ENCODE results near the gene SMCR8.

SMCR8 gene

GRCh38 chr17:18318771-18319450, 3.8 kb downstream of the SMCR8 start:
- no peak for TF ChIP-seq CTCF (IDR thresholded peaks at IDR 0.05; ENCODE audit: control extremely low read depth, extremely low read depth, low read depth, missing control alignments)
- POLR2A ChIA-PET: interaction anchor here (1.3 kb wide), 1 partner anchor 135 kb away, joined by 3 read pairs; the partner anchor contains the start of gene ALKBH5
- no peak for DNase-seq (ENCODE audit: extremely low spot score)
- CTCF ChIA-PET: interaction anchor here (1.4 kb wide), 1 partner anchor 9 kb away, joined by 4 read pairs; no protein-coding TSS in a partner anchor

- ChIA-PET CTCF (interaction anchor here (1.2 to 2.2 kb wide), 7 partner anchors 8 to 44 kb away, joined by 3 to 10 read pairs (median 5); partner anchors contain the start of gene SHMT1), POLR2A (no interaction called here)
- DNase-seq (ENCODE audit: extremely low spot score): no peak
- peak; percentile 11 for TF ChIP-seq CTCF (IDR thresholded peaks at IDR 0.05; ENCODE audit: control extremely low read depth, extremely low read depth, low read depth, missing control alignments)
These were observed 4.6 kb downstream of the SMCR8 start for GRCh38 chr17:18319604-18320256.

DNA sequence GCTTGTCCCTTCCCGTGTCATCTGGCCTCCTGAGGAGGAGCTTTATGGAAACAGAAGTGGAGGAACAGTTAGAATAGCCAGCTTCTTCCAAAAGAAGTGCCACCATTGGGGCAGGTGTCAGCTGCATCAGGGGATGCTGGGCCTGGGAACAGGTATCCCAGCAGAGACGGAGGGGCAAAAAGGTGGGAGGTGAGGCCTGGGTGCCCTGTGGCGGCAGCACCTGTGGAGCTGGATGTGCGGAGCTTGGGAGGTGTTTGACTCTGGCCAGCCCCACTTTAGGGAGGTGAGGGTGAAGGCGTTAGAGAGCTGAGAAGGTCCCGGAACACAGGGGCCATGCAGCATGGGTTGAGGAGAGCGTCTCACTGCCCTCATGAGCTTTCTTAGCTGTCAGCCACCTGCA, 5.2 kb downstream of the SMCR8 start:
- no peak for TF ChIP-seq CTCF (IDR thresholded peaks at IDR 0.05; ENCODE audit: control extremely low read depth, extremely low read depth, low read depth, missing control alignments)
- ChIA-PET POLR2A (no interaction called here), CTCF (interaction anchor here (1.2 to 2.2 kb wide), 7 partner anchors 8 to 43 kb away, joined by 3 to 10 read pairs (median 5); partner anchors contain the start of gene SHMT1)
- DNase-seq (ENCODE audit: extremely low spot score): no peak

GRCh38 chr17:18321309-18321708, 6.2 kb downstream of the SMCR8 start:
- no peak for TF ChIP-seq CTCF (IDR thresholded peaks at IDR 0.05; ENCODE audit: control extremely low read depth, extremely low read depth, low read depth, missing control alignments)
- POLR2A ChIA-PET: no interaction called here
- DNase-seq (ENCODE audit: extremely low spot score): no peak
- CTCF ChIA-PET: interaction anchor here (1.0 to 2.2 kb wide), 8 partner anchors 9 to 42 kb away, joined by 3 to 10 read pairs (median 5); partner anchors contain the start of gene SHMT1

DNA sequence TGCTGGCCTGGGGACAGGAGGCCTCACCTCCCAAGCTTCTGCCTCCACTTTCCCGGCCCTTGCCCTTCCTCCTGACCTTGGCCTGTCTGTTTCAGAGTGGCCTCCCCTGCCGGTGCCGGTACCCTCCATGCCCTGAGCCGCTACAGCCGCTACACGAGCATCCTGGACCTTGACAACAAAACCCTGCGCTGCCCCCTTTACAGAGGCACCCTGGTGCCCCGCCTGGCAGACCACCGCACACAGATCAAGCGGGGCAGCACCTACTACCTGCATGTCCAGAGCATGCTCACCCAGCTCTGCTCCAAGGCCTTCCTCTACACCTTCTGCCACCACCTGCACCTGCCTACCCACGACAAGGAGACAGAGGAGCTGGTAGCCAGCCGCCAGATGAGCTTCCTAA, 7.4 kb downstream of the SMCR8 start:
- CTCF ChIA-PET: interaction anchor here (0.9 to 1.5 kb wide), 2 partner anchors 10 to 27 kb away, joined by 3 read pairs; no protein-coding TSS in a partner anchor
- POLR2A ChIA-PET: no interaction called here
- TF ChIP-seq CTCF (IDR thresholded peaks at IDR 0.05; ENCODE audit: control extremely low read depth, extremely low read depth, low read depth, missing control alignments): no peak
- DNase-seq (ENCODE audit: extremely low spot score): no peak

GRCh38 chr17:18323007-18323406, 7.9 kb downstream of the SMCR8 start:
- TF ChIP-seq CTCF (IDR thresholded peaks at IDR 0.05; ENCODE audit: control extremely low read depth, extremely low read depth, low read depth, missing control alignments): no peak
- POLR2A ChIA-PET: no interaction called here
- no peak for DNase-seq (ENCODE audit: extremely low spot score)
- CTCF ChIA-PET: interaction anchor here (0.9 to 1.5 kb wide), 2 partner anchors 10 to 26 kb away, joined by 3 read pairs; no protein-coding TSS in a partner anchor
